PC-9 (cell line): ENCODE results near the gene AFG3L2. TPM values are rescaled to one million over a fixed set of nuclear protein-coding genes. Genes with fewer than 3 reads are reported as not detected.

Experiments used
- BruUV-seq: library from RNA; stranded (reverse); fragments of 400-500 nt; replicated peaks from 2 replicates; lab custom pipeline; 2021; lab: Mats Ljungman, UMichigan
- CTCF ChIA-PET: fragments of 300-600 bp; sonication (Branson Sonifier 250); formaldehyde crosslinking; loops from one replicate; lab custom pipeline; 2022; ENCODE audit warnings: antibody characterized with exemption; lab: Charles Lee
- POLR2A ChIA-PET: fragments of 300-600 bp; sonication (Branson Sonifier 250); formaldehyde crosslinking; loops from one replicate; lab custom pipeline; 2022; ENCODE audit warnings: antibody characterized with exemption; ENCODE audit not compliant: unreplicated experiment; lab: Charles Lee
- DNase-seq, 2 experiments: peaks; one replicate each; pipeline versions ENCODE4 v3.0.0 to v3.0.0-alpha.2; 2015 to 2022; ENCODE audit warnings: mixed read lengths in 1 of 2
- H2AFZ ChIP-seq: fragments of 200-600 bp; sonication (generic); 2 replicates; pipeline ENCODE4 v1.8.1; 2017; ENCODE audit warnings: antibody characterized with exemption
- H3F3A ChIP-seq: fragments of 200-600 bp; sonication (generic); 2 replicates; pipeline ENCODE4 v1.8.1; 2017; ENCODE audit warnings: antibody characterized with exemption, mild to moderate bottlenecking, low read depth; ENCODE audit not compliant: insufficient read depth
- H3K27ac ChIP-seq: fragments of 200-600 bp; sonication (generic); 2 replicates; pipeline ENCODE4 v1.6.1; 2016; ENCODE audit warnings: mixed run types
- H3K27me3 ChIP-seq: fragments of 200-600 bp; sonication (generic); 2 replicates; pipeline ENCODE4 v1.6.1; 2016; ENCODE audit warnings: low read depth, mixed run types; ENCODE audit not compliant: insufficient read depth
- H3K36me3 ChIP-seq: fragments of 200-600 bp; sonication (generic); 2 replicates; pipeline ENCODE4 v1.6.1; 2016; ENCODE audit warnings: low read depth, mixed run types
- H3K4me1 ChIP-seq: fragments of 200-600 bp; sonication (generic); replicated peaks from 2 replicates; pipeline ENCODE4 v1.6.1; 2016; ENCODE audit warnings: mixed run types; ENCODE audit not compliant: insufficient read depth
- H3K4me2 ChIP-seq: fragments of 200-600 bp; sonication (generic); 2 replicates; pipeline ENCODE4 v1.6.1; 2017; ENCODE audit warnings: mixed run types
- H3K4me3 ChIP-seq: fragments of 200-600 bp; sonication (generic); 2 replicates; pipeline ENCODE4 v1.6.1; 2016; ENCODE audit warnings: mixed run types
- H3K79me2 ChIP-seq: fragments of 200-600 bp; sonication (generic); 2 replicates; pipeline ENCODE4 v1.6.1; 2017; ENCODE audit warnings: low read depth, mixed run types
- H3K9me2 ChIP-seq: fragments of 200-600 bp; sonication (generic); 2 replicates; pipeline ENCODE4 v1.8.1; 2017; ENCODE audit warnings: mild to moderate bottlenecking; ENCODE audit not compliant: insufficient read depth
- H3K9me3 ChIP-seq: fragments of 200-600 bp; sonication (generic); 2 replicates; pipeline ENCODE4 v1.8.1; 2016; ENCODE audit warnings: low read depth; ENCODE audit not compliant: insufficient read depth
- H4K20me1 ChIP-seq: fragments of 200-600 bp; sonication (generic); 2 replicates; pipeline ENCODE4 v1.8.1; 2017; ENCODE audit not compliant: insufficient read depth
- EZH2 ChIP-seq: fragments of 200-600 bp; sonication (generic); IDR thresholded peaks from 2 replicates; pipeline ENCODE4 v1.8.0; 2017; ENCODE audit warnings: antibody characterized with exemption, low read depth
- intact Hi-C: fragments of 100-400 bp; cut with micrococcal nuclease; formaldehyde crosslinking; loops from one replicate; pipeline ENCODE4 v1.10.0; 2022; ENCODE audit not compliant: unreplicated experiment
- total RNA-seq: library from RNA; stranded (reverse); gene quantifications from 2 replicates; pipeline ENCODE4 v1.2.3, GENCODE V29; 2021
- TF ChIP-seq, protein P1 (sequence below): fragments of 200-600 bp; sonication (generic); conservative IDR thresholded peaks from 2 replicates; pipeline ENCODE4 v1.6.1; 2017; ENCODE audit warnings: mixed run types, antibody characterized with exemption, mild to moderate bottlenecking, moderate library complexity

AFG3L2 gene
- total RNA-seq, 1 experiment from 2014 or later: 69.4 TPM

DNA sequence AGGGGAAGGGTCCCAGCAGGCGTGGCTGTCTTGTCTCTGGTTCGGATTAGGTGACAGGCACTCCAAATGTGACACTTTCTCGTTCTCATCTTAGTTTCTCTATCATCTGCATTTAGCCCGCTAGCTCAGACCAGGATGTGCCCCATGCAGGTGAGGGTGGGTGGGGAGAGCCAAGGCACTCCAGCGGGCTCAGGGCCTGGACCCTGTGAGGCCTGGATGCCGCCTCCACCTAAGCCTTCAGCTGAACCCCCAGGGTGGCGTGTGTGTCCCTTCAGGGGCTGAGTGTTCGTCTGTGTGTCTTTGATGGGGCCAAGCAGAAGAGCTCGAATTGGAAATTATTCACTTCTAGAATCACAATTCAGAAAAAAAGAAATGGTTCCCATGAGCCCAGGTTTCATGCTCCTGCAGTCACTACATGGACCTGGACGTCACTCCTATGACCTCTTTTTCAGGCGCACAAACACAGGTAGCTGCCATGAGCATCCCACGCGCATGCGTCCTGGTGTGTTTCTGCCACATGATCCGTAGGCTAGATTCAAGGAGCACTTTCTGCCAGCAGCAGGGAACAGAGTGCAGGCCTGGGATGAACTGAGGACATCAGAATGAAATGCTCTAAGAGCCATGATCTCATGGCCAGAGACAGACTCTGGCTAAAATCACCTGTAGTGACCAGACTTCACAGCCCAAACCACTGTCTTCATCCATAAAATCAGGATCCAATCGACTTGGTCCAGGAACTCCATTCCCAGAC, 97.1 kb downstream of the AFG3L2 start:
- Histone ChIP-seq H3K9me3 (no peaks in the 10 kb centered on the region), H2AFZ (no peak overlapping the region), H3F3A (peaks cover 7% of the 10 kb centered on the region; the same call in 1 of the 2 replicates), H3K27ac (no peak overlapping the region), H3K4me1 (0 out of 2 replicates have a peak, but pooled peaks cover 6% of the 10 kb centered on the region), H3K36me3 (no peaks in the 10 kb centered on the region), H3K27me3 (no peaks in the 10 kb centered on the region), H4K20me1 (no peaks in the 10 kb centered on the region), H3K4me2 (no peak overlapping the region), H3K9me2 (no peaks in the 10 kb centered on the region), H3K79me2 (no peaks in the 10 kb centered on the region), H3K4me3 (no peak overlapping the region)
- POLR2A ChIA-PET: no interaction called here
- intact Hi-C loops: no loop called here
- CTCF ChIA-PET: interaction anchor here (1.1 kb wide), 1 partner anchor 18 kb away, joined by 3 read pairs; no protein-coding TSS in a partner anchor
- TF ChIP-seq, protein P1, sequence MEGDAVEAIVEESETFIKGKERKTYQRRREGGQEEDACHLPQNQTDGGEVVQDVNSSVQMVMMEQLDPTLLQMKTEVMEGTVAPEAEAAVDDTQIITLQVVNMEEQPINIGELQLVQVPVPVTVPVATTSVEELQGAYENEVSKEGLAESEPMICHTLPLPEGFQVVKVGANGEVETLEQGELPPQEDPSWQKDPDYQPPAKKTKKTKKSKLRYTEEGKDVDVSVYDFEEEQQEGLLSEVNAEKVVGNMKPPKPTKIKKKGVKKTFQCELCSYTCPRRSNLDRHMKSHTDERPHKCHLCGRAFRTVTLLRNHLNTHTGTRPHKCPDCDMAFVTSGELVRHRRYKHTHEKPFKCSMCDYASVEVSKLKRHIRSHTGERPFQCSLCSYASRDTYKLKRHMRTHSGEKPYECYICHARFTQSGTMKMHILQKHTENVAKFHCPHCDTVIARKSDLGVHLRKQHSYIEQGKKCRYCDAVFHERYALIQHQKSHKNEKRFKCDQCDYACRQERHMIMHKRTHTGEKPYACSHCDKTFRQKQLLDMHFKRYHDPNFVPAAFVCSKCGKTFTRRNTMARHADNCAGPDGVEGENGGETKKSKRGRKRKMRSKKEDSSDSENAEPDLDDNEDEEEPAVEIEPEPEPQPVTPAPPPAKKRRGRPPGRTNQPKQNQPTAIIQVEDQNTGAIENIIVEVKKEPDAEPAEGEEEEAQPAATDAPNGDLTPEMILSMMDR: no peak
- no peak for TF ChIP-seq EZH2
- BruUV-seq: no TSS peak
- DNase-seq: no peak

Other genes with a start within 250 kb of the AFG3L2 start
- gene CIDEA, start 122.9 kb downstream of the AFG3L2 start, total RNA-seq: not detected in 2 replicates
- 42.2 and 47.9 TPM in 2 replicates for gene TUBB6, start 69.0 kb downstream of the AFG3L2 start, total RNA-seq
- 12.5 and 13.3 TPM in 2 replicates for gene PRELID3A, start 30.7 kb upstream of the AFG3L2 start, total RNA-seq